Left ventricle myocardium superior (tissue), 1 donor: Measurements from ENCODE around the gene MAN1C1. TPM values are rescaled to one million over a fixed set of nuclear protein-coding genes. Genes with fewer than 3 reads are reported as not detected.

Source experiments
- ATAC-seq: fragments of 200-7000 bp; cut with Tn5 transposase; one replicate; pipeline ENCODE4 v1.9.1; 2020; ENCODE audit warnings: mild to moderate bottlenecking, moderate library complexity
- DNase-seq: peaks from one replicate; pipeline ENCODE4 v3.0.0-alpha.2; 2020
- intact Hi-C: fragments of 100-400 bp; cut with micrococcal nuclease; formaldehyde crosslinking; loops from one replicate; pipeline ENCODE4 v1.11.0; 2022
- total RNA-seq: library from RNA; stranded (reverse); fragmentation: NEBNext Ultra II Directional; extraction: Animal tissue kit (Norgen Biotek cat#: 25700); gene quantifications from one replicate; pipeline ENCODE4 v1.2.1, GENCODE V29; 2021
- donor health status: DM: no; HTN: yes; CAD: no; lungs with severe emphysema.

Gene MAN1C1
- total RNA-seq, 1 donor from 2014 or later: 17.9 TPM

- peak; percentile 92 for DNase-seq
- intact Hi-C loops: loop anchor here (5.0 kb wide), 1 partner anchor 190 kb away; no protein-coding TSS in a partner anchor
- ATAC-seq: peak; percentile 36
Observed at GRCh38 chr1:25796811-25797458, 180.3 kb downstream of the MAN1C1 start.

- peak; percentile 67 for DNase-seq
- peak; percentile 24 for ATAC-seq
- intact Hi-C loops: loop anchor here (5.0 kb wide), 1 partner anchor 191 kb away; no protein-coding TSS in a partner anchor
Observed at GRCh38 chr1:25797939-25798338, 181.3 kb downstream of the MAN1C1 start.

DNA sequence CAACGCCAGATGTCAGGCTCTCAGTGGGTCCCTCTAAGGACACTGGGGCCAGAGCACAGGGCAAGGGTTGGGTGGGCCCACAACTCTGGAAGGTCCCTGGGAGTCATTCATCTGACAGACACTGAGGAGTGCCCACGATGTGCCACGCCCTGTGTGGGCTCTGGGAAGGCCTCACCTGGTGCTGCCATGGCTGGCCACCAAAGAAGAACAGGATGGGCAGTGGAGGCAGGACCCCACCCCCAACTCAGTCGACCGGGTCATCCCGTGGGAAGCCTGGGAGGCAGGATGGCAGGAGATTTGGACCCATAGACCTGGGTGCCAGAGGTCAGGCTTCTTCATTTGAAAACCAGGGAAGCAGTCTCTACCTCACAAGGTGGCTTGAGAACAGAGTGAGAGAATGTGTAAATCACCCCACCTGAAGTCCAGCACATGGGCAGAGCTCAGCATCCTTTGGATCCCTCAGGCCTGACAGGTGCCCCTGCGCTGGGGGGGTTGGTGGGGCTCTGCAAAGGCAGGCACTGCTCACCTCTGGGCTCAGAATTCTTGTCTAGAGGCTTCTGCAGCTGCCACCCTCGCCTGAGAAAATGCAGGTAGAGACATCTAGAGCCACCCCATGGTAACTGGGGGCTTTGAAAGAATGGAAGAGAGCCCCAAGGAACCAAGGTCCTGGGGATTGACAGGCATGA is 182.2 kb downstream of the MAN1C1 start:
- DNase-seq: no peak
- no peak for ATAC-seq
- intact Hi-C loops: loop anchor here (5.0 kb wide), 1 partner anchor 192 kb away; no protein-coding TSS in a partner anchor

GRCh38 chr1:25799352-25799934 is 182.9 kb downstream of the MAN1C1 start:
- intact Hi-C loops: loop anchor here (5.0 kb wide), 1 partner anchor 192 kb away; no protein-coding TSS in a partner anchor
- ATAC-seq: no peak
- no peak for DNase-seq

- intact Hi-C loops: loop anchor here (5.0 kb wide), 1 partner anchor 193 kb away; no protein-coding TSS in a partner anchor
- ATAC-seq: peak; percentile 71
- DNase-seq: peak; percentile 89
Observed at GRCh38 chr1:25799935-25800702, 183.5 kb downstream of the MAN1C1 start, which contains the start of gene SELENON. SELENON (plus strand) TSS chr1:25800193; CDS start chr1:25800231, 38 bp downstream.

DNA sequence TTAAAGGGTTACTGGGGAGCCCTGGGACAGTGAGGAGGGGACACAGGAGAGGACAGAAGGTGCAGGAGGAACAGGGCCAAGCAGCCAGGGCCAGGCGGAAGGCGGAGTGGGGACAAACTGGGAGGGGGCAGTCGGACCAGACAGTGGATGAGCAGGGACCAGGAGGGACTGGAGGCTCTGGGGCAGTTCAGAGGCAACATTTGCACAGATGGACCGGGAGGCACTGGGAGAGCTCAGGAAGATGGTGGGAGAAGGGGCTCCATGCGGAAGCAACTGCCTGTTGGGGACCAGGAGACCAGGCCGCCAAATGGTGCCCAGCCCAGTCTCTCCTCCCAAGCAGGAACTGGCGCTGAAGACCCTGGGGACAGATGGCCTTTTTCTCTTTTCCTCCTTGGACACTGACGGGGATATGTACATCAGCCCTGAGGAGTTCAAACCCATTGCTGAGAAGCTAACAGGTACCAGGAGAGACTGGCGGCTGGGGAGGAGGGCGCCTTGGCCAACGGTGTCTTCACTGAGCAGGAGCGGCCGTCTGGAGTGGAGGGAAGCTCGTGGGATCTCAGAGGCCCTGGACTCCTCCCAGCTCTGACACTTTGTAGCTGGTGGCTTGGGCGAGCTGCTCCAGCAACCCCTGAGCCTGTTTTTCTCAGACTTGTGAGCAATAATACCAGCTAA is 184.2 kb downstream of the MAN1C1 start:
- intact Hi-C loops: no loop called here
- DNase-seq: no peak
- peak; percentile 6 for ATAC-seq

DNA sequence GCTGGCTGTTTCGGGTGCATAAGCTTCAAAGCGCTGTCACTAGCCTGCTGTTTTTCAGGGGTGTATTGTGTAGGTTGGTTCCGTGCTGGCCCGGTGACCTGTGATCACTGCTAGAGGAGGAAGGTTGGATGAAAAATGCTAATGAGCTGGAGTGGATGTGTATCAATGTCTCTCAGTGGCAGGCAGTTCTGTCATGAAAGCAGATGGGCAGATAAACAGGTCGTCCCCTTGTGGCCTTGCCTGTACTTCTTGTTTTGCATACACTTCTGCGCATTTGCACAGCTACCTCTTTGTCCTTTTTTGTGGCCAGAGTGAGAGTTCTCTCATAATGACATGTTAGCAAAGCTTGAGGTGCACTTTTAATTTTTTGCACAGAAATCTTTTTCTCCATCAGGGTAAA is 186.3 kb downstream of the MAN1C1 start:
- ATAC-seq: no peak
- peak; percentile 1 for DNase-seq
- intact Hi-C loops: no loop called here

GRCh38 chr1:25803368-25803767 is 186.8 kb downstream of the MAN1C1 start:
- intact Hi-C loops: no loop called here
- no peak for DNase-seq
- no peak for ATAC-seq

GRCh38 chr1:25804244-25804963 is 187.8 kb downstream of the MAN1C1 start:
- ATAC-seq (no peak), DNase-seq (no peak)
- intact Hi-C loops: no loop called here

- intact Hi-C loops: no loop called here
- DNase-seq (no peak), ATAC-seq (no peak)
Observed at GRCh38 chr1:25804964-25805862, 188.6 kb downstream of the MAN1C1 start.

DNA sequence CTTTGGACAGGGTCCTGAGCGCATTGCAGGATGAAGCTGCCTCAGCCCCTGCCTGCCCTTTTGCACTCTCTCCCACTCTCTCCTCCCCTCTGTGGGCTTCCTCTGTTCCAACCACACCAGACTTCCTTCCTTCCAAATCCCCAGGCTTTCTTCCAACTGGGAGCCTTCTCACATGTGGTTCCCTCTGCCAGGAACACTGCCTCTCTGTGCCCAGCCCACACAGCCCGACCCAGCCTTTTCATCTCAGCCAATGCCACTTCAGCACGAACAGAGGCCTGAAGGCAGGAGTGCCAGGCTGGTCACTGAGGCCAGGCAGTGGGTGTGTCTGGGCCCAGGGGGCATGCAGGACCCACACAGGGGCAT is 189.3 kb downstream of the MAN1C1 start:
- ATAC-seq: peak; percentile 79
- DNase-seq: peak; percentile 68
- intact Hi-C loops: no loop called here

DNA sequence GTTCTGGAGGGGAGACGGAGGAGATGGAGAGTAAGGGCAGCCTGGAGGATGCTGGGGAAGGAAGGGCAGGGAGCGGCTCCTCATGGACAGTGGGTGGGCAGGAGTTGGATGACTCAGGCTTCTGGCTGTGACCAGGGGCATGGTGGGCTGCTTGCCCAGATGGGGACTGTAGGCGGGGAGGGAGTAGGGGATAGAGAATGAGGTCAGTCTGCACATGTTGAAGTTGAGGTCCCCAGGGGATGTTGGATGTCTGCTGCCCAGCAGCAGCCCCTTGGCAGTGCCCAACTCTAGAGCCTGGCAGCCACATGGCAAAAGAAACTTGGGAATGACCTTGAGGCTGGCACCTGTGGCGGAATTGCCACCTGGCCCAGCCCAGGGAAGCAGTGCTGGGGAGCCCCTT is 189.8 kb downstream of the MAN1C1 start:
- peak; percentile 56 for DNase-seq
- peak; percentile 19 for ATAC-seq

DNA sequence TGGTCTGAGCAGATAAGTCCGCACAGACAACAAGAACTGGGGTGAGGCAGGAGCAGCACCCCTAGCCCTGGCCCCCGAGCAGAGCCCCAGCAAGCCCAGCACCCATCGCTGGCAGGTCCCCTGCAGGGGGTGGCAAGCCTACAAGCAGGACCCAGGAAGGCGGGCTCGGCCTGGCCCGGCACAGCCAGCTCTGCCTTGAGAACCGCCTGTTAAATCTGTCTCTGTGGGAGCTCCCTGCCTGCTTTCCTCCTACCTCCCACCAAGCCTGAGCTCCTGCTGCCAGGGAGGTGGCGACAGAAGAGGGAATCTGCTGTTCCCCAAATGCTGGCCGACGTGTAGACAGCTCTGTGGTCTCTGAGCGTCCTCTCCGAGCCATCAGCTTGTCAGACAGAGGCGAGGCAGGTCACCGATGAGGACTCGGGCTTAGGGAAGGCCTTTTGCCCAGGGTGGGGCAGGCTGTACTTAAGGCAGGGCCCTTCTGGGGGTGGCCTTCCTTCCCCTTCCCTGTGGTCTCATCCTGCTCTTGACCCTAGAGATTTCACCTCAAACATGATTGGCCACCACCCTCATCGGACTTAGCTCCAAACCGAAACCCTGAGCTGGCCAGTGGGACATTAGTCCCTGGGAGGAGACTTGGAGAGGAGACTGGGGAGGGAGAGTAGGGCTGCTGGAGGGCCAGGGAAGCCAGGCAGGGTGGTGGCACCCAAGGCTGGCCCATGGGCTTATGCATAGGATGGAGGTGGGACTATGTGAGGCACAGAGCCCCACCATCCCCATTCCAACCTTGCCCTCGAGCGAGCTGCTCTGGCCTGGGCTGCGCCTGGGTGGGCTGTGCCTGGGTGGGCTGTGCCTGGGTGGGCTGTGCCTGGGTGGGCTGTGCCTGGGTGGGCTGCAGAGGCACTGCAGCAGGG is 191.1 kb downstream of the MAN1C1 start:
- ATAC-seq: peak; percentile 2
- no peak for DNase-seq
- intact Hi-C loops: no loop called here

More for the DNA sequence above, 189.8 kb downstream of the MAN1C1 start:
- intact Hi-C loops: no loop called here

DNA sequence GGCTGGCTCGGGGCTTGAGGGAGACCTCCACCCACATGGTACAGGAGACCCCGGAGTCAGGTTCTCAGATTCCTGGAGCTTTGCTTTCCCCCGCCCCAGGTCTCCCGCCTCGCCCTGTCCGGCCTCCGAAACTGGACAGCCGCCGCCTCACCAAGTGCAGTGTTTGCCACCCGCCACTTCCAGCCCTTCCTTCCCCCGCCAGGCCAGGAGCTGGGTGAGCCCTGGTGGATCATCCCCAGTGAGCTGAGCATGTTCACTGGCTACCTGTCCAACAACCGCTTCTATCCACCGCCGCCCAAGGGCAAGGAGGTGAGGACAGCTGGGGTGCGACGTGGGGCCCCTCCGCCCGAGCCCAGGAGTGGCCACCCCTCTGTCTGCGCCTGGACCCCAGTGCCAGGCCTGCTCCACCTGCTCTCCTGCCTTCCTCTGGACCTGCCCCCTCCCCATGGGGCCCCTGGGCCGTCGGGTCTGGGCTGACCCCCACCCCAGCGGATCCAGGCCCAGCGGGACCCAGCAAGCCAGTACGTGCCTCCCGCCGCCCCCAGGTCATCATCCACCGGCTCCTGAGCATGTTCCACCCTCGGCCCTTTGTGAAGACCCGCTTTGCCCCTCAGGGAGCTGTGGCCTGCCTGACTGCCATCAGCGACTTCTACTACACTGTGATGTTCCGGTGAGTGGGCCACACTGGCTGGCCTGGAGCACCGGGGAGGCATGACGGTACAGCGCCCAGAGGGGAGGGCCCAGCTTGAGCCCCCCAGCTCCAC is 192.1 kb downstream of the MAN1C1 start:
- intact Hi-C loops: no loop called here
- ATAC-seq (no peak), DNase-seq (no peak)

DNA sequence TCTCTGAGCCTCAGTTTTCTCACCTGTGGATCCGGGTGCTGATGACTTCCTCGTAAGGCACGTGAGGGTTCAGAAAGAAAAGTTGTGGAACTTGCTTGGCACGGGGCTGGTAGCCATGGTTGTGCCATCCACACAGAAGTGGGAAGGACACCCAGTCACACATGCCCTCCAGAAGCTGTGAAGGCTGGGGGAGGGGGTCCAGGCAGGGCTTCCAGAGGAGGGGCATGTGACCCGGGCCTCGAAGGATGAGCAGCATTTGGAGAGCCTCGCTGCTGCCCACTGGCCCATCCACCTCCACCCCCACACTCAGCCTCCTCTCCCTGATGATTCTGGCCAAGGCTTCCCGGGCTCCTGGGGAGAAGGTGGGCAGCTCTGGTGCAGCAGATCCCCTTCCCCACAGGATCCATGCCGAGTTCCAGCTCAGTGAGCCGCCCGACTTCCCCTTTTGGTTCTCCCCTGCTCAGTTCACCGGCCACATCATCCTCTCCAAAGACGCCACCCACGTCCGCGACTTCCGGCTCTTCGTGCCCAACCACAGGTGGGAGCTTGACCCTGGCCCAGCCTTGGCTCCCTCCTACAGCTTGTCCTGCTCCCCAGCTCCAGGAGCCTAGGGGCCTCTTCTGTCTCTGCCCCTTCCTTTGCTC is 192.8 kb downstream of the MAN1C1 start:
- intact Hi-C loops: no loop called here
- ATAC-seq: no peak
- no peak for DNase-seq
